Esophagus squamous epithelium (tissue), 5 donors: ENCODE results near the gene DHRS1. TPM values are rescaled to one million over a fixed set of nuclear protein-coding genes. Genes with fewer than 3 reads are reported as not detected.
"Not testable (repeated sequence)": the region's sequence is repeated elsewhere in the genome, so short reads cannot be mapped to it uniquely, and the experiment has no call there.

Experiments
- DNase-seq: peaks from one replicate; lab custom pipeline; 2025; lab: John Stamatoyannopoulos, UW
- H3K27ac ChIP-seq, 4 donors: fragments of 200-600 bp; sonication (generic); one replicate each; pipeline ENCODE4 v1.5.1; 2016 to 2019; ENCODE audit warnings: mild to moderate bottlenecking in 1 of 4
- H3K27me3 ChIP-seq, 4 donors: fragments of 200-600 bp; sonication (generic); 1 replicate in 3 of 4; 2 replicates in 1 of 4; pipeline versions ENCODE4 v1.5.1 to v1.6.0; 2017 to 2021; ENCODE audit warnings: antibody characterized with exemption in 1 of 4
- H3K36me3 ChIP-seq, 3 donors: fragments of 200-600 bp; sonication (generic); one replicate each; pipeline ENCODE4 v1.5.1; 2016 to 2019
- H3K4me1 ChIP-seq, 3 donors: fragments of 200-600 bp; sonication (generic); one replicate each; pipeline ENCODE4 v1.5.1; 2017 to 2019
- H3K4me3 ChIP-seq, 4 donors: fragments of 200-600 bp; sonication (generic); 1 replicate in 3 of 4; 2 replicates in 1 of 4; pipeline ENCODE4 v1.5.1; 2016 to 2019; ENCODE audit warnings: mild to moderate bottlenecking in 2 of 4, moderate library complexity in 1 of 4
- H3K9me3 ChIP-seq, 3 donors: fragments of 200-600 bp; sonication (generic); one replicate each; pipeline ENCODE4 v1.5.1; 2016 to 2019
- POLR2A ChIP-seq, 4 donors: fragments of 450-650 bp; IDR thresholded peaks; one replicate each; pipeline ENCODE4 v1.6.1; 2017; ENCODE audit warnings: antibody characterized with exemption in 4 of 4, mild to moderate bottlenecking in 4 of 4, moderate library complexity in 3 of 4
- WGBS, 2 donors: methylation state at CpG; one replicate each; pipeline ENCODE4 v1.1.5; 2018; 5-methylcytosine and 5-hydroxymethylcytosine counted together
- intact Hi-C: fragments of 100-400 bp; cut with DNase I; formaldehyde crosslinking; loops from one replicate; pipeline ENCODE4 v1.15.0; 2022
- total RNA-seq, 4 donors: library from RNA; depleted of rRNA; stranded (reverse); fragments of >200 nt; gene quantifications; one replicate each; pipeline ENCODE4 v1.1.0, GENCODE V29; 2016
- TF ChIP-seq, protein P1 (sequence below), 6 experiments: fragments of 450-650 bp in 4 of 6; fragments of 200-600 bp in 2 of 6; sonication (generic) in 2 of 6; IDR thresholded peaks; one replicate each; pipeline ENCODE4 v1.5.1; 2016 to 2019; ENCODE audit warnings: antibody characterized with exemption in 6 of 6, mild to moderate bottlenecking in 4 of 6, moderate library complexity in 4 of 6
- donor health status: DM: yes; HTN: yes; CAD: no.

The DHRS1 gene
- total RNA-seq, 4 donors from 2014 or later = 81.6 to 164 (median 101) TPM

DNA sequence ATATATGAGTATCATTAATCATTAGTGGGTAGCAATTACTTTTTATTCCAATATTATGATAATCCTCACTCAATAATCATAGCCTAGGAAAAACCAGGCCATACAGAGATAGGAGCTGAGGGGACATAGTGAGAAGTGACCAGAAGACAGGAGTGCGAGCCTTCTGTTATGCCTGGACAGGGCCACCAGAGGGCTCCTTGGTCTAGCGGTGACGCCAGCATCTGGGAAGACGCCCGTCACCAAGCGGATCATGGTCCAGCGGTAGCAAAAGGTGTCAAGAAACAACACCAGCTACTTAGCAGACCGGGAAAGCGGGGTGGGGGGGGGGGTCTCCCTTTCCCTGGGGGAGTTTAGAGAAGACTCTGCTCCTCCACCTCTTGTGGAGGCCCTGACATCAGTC lies 28.3 kb upstream of the DHRS1 start:
- TF ChIP-seq, protein P1, sequence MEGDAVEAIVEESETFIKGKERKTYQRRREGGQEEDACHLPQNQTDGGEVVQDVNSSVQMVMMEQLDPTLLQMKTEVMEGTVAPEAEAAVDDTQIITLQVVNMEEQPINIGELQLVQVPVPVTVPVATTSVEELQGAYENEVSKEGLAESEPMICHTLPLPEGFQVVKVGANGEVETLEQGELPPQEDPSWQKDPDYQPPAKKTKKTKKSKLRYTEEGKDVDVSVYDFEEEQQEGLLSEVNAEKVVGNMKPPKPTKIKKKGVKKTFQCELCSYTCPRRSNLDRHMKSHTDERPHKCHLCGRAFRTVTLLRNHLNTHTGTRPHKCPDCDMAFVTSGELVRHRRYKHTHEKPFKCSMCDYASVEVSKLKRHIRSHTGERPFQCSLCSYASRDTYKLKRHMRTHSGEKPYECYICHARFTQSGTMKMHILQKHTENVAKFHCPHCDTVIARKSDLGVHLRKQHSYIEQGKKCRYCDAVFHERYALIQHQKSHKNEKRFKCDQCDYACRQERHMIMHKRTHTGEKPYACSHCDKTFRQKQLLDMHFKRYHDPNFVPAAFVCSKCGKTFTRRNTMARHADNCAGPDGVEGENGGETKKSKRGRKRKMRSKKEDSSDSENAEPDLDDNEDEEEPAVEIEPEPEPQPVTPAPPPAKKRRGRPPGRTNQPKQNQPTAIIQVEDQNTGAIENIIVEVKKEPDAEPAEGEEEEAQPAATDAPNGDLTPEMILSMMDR (IDR thresholded peaks at IDR 0.05) = peak; percentile 35 to 78 (median 60)
- WGBS, 2 donors = 1 to 7% methylated on average over 6 to 9 of the region's 9 CpGs
- H3K27ac ChIP-seq, H3K4me3 ChIP-seq, DNase-seq, H3K9me3 ChIP-seq, intact Hi-C loops, H3K36me3 ChIP-seq, H3K27me3 ChIP-seq: not testable (repeated sequence)
- peaks cover 0 to 46% (median 12%) of the 10 kb centered on the region in 3 donors for H3K4me1 ChIP-seq

DNA sequence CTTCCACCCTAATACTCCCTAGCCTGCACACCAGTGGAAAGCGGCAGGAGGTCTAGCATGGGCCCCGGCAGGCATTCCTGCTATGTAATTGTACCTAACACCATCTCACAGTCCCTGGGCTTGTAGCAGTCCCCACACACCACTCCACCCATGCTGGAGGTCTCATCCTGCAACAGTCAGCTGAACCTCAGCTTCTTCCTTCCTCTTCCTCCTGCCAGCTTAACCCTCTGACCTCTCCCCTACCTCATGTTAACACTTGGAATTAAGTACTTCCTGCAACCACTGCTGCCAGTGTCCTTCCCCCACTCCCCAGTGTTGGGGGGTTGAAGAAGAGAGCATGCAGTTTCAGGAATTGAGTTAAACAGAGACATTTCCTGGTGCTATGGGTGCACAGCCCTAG lies 27.7 kb upstream of the DHRS1 start:
- TF ChIP-seq, protein P1 (IDR thresholded peaks at IDR 0.05) = no peak
- no peak for TF ChIP-seq POLR2A (IDR thresholded peaks at IDR 0.05)
- H3K36me3 ChIP-seq = no peaks in the 10 kb centered on the region
- no peak overlapping the region for H3K4me3 ChIP-seq
- DNase-seq = no peak
- intact Hi-C loops = no loop called here
- H3K27ac ChIP-seq = peak overlapping the region in 1 of 4 donors; percentile 36
- H3K27me3 ChIP-seq = peaks cover 0 to under 1% (median 0%) of the 10 kb centered on the region in 4 donors
- peaks cover 0 to 40% (median 6%) of the 10 kb centered on the region in 3 donors for H3K4me1 ChIP-seq
- 63 to 79% methylated on average over 2 of the region's 2 CpGs for WGBS, 2 donors
- no peaks in the 10 kb centered on the region for H3K9me3 ChIP-seq

DNA sequence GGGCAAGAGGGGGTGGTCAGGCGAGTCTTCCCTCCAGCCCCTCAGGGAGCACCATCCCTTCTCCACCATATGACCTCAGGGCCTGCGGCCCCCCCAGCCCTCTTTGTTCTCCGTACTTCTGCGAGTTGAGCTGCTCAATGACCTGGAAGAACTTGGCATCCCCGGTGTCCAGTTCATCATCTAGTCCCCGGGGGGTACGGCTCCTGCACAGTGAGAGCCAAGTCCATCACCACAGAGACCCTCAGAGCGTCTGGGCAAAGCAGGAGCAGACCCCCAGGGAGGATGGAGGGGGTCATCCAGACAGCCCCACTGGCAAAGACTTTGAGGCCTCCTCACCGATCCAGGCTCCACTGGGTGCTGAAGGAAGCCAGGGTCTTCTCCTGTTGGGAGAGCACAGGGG lies 26.4 kb upstream of the DHRS1 start:
- Histone ChIP-seq H3K4me3 (no peak overlapping the region), H3K27me3 (no peaks in the 10 kb centered on the region), H3K9me3 (no peaks in the 10 kb centered on the region), H3K27ac (no peak overlapping the region), H3K36me3 (no peaks in the 10 kb centered on the region), H3K4me1 (peaks cover 0 to 32% (median 0%) of the 10 kb centered on the region in 3 donors)
- 50 to 77% methylated on average over 3 to 5 of the region's 9 CpGs for WGBS, 2 donors
- intact Hi-C loops = no loop called here
- DNase-seq = no peak
- no peak for TF ChIP-seq POLR2A (IDR thresholded peaks at IDR 0.05)
- TF ChIP-seq, protein P1 (IDR thresholded peaks at IDR 0.05) = no peak

DNA sequence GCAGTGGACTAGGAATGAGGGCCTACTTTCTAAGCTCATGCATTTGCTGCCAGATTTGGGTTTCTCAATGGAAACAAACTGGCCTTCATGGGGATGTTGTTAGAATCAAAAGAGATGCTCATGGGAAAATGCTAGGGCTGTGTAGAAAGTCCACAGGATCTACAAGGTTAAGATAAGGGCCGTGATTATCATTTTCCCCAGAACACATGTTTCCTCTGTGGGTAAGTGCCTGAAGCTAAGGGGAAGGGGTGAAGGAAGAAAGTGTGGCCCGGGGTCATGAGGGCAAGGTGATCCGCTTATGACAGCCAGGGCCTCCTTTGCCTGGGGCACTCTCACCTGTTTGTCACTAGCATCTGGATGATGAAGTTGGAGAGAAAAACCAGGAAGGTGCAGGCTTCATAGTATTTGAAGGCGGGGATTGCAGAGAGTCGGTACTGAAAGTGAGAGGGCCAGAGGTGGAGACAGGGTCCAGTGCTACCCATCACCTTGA lies 25.5 kb upstream of the DHRS1 start:
- intact Hi-C loops = no loop called here
- TF ChIP-seq, protein P1 (IDR thresholded peaks at IDR 0.05) = no peak
- no peak for TF ChIP-seq POLR2A (IDR thresholded peaks at IDR 0.05)
- no peaks in the 10 kb centered on the region for H3K36me3 ChIP-seq
- H3K27me3 ChIP-seq = no peaks in the 10 kb centered on the region
- WGBS, 2 donors = 70 to 79% methylated on average over 5 of the region's 5 CpGs
- H3K4me3 ChIP-seq = no peak overlapping the region
- no peak for DNase-seq
- H3K27ac ChIP-seq = no peak overlapping the region
- H3K4me1 ChIP-seq = peaks cover 0 to 30% (median 0%) of the 10 kb centered on the region in 3 donors
- no peaks in the 10 kb centered on the region for H3K9me3 ChIP-seq

DNA sequence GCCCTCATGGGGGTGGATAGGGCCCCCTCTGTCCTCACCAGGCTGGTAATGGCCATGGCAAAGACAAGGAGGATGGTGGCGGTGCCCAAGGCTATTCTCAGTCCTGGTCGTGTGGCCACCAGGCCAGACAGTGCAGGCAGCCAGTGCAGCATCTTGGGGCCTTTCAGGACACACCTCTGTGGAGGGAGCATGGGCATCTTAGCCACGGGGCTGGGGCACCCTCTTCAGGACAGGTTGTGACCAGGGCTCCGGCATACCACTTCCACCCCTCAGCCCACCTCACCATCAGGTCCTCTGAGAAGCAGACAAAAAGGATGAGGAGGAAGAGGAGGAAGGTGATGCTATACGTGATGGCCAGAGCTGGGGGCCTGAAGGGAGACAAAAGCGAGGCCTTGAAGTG lies 24.4 kb upstream of the DHRS1 start:
- Histone ChIP-seq H3K27ac (no peak overlapping the region), H3K36me3 (no peaks in the 10 kb centered on the region), H3K27me3 (peaks cover 0 to 2% (median 0%) of the 10 kb centered on the region in 4 donors), H3K4me1 (peaks cover 0 to 19% (median 0%) of the 10 kb centered on the region in 3 donors), H3K9me3 (no peaks in the 10 kb centered on the region), H3K4me3 (no peak overlapping the region)
- intact Hi-C loops = no loop called here
- TF ChIP-seq, protein P1 (IDR thresholded peaks at IDR 0.05) = no peak
- no peak for TF ChIP-seq POLR2A (IDR thresholded peaks at IDR 0.05)
- WGBS, 2 donors = 65 to 69% methylated on average over 4 to 6 of the region's 6 CpGs
- no peak for DNase-seq
